Muscle of arm (tissue), 12 donors: ENCODE results near the gene CTNNBL1. TPM values are rescaled to one million over a fixed set of nuclear protein-coding genes. Genes with fewer than 3 reads are reported as not detected.

Experiments used
- DNase-seq: peaks from one replicate; pipeline ENCODE4 v3.0.0-alpha.2; 2013
- polyA plus RNA-seq, 12 donors: library from polyadenylated mRNA; unstranded; fragments of 120-200 nt; gene quantifications; one replicate each; pipeline ENCODE4 v1.2.1, GENCODE V29; 2013; ENCODE audit not compliant: insufficient read length in 12 of 12

Gene CTNNBL1
- polyA plus RNA-seq, 12 donors, result 14.9 to 39.1 (median 28.9) TPM; not detected in 1

DNA sequence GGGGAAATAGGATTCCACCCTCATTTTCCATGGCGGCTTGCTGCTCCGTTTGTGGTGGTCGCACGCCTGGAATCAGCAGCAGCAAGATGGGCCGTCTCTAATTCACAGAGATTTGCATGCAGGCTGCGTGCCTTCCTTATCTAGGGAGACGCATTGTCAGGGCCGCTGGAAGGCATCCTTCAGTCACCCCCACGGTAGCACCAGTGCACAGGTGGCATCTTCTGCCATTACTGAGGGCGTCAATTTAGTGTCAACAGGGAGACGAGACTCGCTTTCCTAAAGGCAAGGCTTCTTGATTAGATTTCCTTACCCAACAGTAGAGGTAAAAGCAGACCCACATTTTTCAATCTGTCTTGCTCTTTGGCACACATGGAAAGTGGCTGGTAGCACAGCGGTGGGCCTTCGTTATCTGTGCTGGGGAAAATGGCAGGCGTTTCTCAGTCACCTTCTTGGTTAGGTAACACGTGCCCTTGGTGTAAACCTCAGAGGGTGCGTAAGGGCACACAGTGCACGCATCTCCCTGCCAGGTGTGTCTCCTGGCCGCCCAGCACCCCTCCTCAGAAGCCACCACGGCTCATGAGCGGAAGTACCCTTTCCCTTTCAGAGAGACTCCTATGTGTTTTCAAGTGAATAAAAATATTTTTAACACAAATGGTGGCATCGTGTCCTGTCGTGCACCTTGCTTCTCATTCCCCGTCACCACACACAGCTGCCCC lies 181.8 kb downstream of the CTNNBL1 start:
- no peak for DNase-seq

DNA sequence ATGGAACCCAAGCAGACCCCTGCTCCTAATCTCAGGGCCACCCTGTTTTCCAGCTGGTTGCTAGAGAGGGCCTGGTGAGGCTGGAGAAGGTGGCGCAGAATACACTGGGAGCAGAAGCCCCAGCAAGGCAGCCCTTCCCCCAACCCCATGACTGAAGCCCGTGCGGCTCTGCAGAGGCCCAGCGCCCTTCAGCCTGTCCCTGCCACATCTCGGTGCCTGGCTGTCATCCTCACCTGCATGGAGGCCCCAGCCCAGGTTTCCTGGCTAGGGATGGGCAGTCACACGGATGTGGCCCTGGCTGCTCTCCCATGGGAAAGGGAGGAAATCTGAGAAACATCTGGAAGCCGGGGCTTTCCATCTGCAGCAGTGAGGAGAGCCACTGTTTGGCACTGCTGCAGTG lies 183.0 kb downstream of the CTNNBL1 start:
- no peak for DNase-seq

DNA sequence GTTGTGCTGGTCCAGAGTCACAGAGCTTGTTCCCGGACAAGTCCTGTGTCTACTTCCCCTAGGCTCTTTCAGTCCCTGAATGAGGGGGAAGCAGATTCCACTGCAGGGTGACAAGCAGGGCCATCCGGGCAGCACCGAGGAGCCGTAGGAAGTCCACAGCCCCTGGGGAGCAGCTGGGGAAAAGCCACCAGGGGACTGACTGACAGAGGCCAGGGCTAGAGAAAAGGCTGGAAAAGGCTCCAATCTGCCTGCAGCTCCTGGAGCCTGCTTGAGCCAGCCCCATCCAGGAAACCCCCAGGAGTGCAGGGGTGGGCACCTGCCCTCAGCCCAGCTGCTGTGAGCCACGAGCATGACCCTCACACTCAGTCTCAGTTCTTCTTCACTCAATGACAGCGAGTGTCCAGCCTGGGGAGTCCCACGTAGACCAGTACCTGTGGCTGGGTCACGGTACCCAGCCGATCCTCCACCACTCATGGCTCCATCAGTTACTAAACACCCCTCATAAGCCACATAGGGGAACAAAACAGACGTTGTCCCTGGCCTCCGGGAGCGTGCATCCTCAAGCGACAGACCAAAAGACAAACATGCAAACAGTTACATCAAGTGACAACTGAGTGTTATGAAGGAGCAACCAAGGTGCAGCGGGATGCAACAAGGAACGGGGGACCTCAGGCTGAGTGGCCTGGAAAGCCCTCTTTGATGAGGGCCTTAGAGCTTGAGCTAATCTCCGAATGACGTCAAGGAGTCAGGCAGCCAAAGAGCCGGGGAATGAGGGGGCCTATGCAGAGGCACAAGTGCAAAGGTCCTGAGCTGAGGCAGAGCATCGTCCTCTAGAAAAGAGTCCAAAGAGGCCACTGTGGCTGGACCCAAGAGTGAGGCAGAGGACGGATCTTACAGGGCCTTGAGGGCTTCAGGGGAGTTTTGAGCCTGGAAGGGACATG lies 184.3 kb downstream of the CTNNBL1 start:
- DNase-seq, result no peak

DNA sequence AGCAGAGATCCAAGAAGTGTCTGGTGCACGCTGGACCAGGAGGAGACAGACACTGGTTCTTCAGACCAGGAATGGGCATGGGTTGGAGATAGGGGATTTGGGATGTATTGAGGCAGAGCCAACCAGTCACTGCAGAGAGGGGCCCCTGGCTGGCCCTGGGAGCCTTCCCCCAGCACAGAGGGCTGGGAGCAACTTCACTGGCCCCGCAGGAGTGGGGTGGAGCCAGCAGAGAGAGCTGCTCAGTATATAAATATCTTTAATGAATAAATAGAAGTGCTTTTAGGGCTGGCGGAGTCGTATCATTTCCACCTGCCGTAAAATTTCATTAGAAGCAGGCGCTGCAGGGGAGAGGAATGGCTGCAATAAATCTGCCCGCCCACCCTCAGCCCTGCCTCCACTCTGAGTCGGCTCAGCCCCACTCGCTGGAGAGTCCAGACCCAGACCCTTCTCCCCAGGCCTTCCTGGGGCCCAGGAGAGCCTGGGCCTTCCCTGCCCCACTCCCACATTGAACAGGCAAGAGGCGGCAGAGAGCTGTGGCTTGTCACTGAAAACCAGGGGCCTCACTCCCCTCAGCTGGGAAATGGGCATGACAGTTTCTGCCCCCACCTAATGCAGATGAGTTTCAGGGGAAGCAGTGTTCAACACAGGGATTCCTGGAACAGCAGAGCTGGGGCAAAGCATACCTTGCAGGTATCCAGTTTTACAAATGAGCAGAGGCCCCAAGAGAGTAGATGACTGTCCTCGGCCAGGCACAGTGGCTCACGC lies 185.2 kb downstream of the CTNNBL1 start:
- no peak for DNase-seq

DNA sequence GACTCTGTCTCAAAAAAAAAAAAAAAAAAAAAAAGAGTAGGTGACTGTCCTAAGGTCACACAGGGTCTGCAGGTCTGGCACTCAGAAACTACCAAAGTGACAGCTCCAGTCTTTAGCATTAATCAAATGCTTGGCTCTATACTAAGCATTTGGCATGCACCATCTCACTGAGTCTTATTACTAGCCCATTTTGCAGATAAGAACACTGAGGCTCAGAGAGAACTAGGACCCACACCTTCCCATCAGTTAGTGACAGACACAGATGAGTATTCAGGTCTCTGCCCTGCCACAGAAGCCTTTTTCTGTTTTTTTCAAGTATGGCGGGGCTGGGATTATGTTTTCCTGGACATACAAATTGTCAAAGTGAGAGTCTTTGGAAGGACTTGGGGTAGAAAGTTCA lies 186.0 kb downstream of the CTNNBL1 start:
- no peak for DNase-seq

DNA sequence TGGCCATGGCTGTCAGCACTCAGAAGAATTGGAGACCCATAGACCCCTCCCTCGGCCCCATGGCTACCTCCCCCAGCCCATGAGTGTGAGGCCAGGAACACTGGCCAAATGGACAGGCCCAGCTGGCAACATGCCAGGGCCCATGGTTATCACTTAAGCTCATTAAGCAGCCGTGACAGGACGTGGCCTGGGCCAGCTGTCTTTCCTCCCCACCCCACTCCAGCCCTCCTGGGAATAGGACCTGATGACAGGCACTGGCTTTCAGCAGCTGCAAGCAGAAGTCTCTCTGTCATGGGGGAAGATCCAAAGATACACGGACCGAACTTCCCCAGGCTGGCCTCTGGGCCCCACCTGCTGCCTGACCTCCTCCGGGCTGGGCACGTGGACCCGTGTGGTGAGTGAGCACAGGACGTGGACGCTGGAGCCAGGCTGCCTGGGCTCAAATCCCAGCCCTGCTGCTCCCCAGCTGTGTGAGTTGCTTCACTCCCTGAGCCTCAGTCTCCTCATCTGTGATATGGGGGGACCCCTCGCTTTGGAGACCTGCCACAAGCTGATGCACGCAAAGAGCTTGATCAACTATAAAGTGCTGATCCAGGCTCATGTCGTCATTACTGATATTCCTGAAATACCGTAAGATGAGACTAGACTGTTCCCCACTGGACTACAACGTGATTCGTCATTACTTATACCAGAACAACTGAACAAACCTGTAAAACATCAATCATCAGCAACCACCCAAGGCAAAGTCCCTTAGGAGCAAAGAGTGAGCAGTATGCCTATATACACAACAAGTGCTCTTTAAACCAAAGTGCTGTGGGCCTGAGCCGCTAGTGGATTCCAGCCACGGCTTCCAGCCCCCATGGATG lies 187.1 kb downstream of the CTNNBL1 start:
- DNase-seq, result peak; percentile 51

DNA sequence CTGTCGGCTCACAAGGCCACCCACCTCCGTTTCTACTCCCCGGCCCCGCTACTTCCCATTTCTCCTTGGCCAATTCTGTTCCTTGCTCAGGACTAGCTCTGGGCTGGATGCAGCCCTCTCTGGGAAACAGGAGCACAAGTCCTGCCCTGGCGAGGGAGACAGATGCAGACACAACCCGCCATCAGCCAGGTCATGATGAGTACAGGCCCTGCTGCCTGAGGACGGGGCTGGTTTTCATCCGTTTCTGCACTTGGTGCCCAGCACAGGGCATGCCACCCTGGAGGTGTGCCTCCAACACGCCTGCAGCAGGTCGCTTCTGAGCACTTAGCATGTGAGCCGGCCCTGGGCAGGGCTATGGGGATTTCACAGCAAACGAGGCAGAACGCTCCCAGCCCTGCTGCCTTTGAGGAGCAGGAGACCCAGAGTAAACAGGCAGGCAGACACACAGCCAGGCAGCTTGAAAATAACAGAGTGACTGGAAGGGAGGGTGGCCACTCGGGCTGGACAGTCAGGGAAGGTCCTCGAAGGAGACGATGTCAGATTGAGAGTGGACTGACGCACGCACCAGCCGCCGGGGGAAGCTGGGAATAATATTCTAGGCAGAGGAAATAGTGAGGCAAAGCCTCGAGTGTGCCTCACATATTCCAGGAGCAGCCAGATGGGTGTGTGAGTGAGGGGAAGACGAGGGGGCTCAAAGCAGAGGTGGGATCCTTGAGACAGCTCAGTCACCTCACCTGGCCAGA lies 187.9 kb downstream of the CTNNBL1 start:
- no peak for DNase-seq

DNA sequence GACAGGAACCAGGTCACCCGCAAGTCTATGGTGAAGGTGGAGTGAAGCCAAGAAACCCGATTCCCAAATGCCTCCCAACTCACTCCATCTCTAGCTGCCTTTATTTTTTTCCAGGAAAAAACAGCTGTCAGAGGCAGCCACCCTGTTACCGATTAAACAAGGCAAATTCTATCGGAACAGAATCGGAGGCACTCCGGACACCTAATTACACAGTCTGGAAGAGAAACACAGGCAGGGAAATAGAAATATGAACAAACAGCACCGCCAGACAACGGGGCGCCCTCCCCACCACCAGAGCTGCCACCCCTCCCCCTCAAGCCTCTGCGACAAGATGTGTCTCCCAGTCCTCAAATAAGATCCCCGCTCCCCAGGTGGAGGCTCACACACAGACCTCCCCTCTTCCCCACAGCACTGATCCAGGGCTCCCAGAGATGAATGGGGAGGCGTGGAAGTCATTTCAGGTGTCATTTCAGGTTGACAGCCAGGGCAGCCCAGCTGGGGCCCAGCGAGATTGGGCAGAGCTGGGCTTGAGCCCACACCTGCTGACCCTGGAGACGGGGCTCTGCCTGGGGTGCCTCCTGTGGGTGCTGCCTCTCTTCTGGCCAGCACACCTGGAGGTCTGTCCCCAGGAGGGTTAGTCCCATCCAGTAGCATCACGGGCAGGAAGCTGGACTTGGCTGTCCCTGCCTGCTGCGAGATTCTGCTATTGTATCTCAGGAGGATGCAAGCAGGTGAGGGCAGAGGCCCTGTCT lies 189.3 kb downstream of the CTNNBL1 start:
- DNase-seq, result no peak

DNA sequence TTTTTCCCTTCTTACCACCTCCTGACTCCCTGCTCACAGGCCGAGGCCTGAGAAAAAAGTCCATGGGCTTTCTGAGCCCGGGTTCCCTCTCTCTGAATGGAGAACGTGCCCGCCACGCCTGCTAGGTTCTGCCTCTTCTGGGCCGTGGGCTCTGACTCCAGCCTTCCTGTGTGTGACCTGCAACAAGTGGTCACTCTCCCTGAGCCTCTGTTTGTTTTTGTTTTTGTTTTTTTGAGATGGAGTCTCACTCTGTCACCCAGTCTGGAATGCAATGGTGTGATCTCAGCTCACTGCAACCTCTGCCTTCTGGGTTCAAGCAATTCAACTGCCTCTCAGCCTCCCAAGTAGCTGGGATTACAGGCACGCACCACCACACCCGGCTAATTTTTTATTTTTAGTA lies 191.2 kb downstream of the CTNNBL1 start:
- no peak for DNase-seq

DNA sequence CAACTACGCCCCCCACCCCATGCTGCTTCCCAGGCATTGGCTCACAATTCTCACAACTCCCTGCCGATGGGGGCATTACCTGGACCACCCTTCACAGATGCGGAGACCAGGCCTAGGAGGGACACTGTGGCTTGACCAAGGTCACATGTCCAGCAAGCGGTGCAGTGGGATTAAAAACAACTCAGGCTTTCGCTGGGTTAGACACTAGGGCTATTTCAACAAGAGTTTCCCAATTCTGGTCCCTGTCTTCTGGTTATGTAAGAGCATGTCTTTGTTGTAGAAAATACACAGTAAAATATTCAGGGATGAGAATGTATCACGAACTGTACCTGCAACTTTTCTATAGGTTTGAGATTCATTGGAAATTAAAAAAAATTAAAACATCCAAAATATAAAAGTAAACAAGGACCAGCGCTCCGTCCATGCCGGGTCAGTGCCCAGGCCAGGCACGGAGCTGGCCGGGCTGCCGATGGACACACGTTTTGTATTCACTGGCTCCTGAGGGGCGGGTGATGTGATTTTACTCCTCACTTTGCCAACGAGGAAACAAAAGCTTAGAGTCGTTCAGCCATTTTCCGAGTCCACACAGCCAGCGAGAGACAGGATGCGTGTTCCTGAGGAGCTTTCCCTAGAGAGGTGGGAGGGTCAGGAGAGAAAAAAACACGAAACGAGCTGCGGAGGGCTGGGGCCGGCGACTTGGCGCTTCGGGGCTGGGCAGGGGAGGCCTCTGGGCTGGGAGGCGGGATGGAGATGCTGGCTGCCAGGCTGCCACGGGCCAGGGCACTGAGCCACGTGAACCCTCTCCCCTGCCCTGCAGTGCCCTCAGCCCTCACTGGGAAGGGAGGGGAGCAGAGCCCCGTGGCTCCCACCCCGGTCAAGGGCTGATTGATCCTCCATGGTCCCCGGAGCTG lies 192.0 kb downstream of the CTNNBL1 start:
- no peak for DNase-seq

DNA sequence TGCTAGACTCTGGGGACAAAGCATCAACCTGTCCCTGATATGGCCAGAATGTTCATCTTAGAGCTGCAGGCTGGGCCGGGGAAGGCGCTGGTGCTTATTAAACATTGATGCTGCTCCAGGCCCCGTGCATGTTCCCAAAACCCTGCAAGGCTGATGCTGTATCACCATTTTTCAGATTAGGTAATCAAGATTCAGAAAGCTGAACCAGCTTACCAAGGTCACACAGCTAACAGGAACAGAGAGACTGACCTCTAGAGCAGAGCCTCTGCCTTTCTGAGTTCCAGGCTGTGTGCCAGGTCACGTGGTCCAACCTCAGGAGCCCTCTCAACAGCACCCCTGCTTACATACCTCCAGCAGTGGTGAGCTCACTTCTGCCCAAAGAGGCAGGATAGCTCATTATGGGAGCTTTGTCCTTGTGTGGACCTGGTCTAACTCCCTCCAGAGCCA lies 193.0 kb downstream of the CTNNBL1 start:
- DNase-seq, result no peak

DNA sequence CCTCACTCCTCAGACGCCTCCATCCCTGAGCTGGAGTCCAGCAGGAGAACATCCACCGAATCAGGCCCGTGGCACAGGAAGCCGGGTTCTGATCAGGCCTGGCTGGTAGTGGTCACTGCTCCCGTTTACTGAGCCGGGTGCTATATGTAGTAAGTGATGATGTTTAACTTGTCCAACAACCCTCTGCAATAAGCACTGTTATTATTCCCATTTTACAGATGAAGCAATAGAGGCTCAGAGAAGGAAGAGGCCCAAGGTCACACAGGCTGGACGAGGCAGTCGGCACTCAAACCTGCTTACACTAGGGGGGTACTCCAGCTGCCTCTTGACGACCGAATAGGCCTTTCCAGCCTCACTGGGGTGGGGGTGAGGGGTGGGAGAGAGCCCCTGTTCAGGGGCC lies 194.8 kb downstream of the CTNNBL1 start:
- no peak for DNase-seq

DNA sequence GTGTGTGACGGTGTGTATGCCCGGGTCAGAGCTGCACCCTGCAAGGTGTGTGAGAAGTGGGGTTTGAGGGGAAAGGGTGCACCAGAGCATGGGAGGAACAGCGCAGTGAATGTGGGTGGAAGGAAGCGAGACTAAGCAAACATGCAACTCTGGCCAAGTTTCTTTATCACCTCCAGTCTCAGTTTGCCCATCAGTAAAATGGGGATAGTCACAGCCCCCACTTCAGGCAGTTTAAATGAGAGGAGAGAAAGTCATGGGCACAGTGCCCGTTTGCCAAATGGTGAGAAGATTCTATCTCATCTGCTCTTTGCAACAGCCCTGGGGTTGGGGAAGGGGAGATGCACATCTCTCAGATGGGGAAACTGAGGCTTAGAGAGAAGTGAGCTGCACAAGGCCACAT lies 196.3 kb downstream of the CTNNBL1 start:
- DNase-seq, result no peak

DNA sequence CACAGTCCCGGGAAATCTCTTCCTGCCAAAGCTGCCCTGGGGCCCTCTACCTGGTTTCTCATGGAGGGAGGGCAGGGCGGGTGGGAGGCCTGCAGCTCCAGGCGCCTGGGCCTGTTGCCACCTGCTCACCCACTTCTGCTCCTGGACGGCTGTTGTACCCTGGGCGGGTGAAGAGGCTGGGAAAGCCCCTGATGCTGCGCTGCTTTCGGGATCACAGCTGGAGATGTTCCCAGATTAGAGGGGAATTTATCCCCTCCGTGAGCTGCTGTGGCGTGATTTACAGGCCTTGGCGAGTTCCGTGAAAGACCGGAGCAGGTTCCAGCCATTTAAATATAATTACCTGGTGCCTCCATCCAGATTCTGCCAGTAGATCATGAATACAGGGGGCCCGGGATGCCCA lies 196.8 kb downstream of the CTNNBL1 start:
- DNase-seq, result no peak

DNA sequence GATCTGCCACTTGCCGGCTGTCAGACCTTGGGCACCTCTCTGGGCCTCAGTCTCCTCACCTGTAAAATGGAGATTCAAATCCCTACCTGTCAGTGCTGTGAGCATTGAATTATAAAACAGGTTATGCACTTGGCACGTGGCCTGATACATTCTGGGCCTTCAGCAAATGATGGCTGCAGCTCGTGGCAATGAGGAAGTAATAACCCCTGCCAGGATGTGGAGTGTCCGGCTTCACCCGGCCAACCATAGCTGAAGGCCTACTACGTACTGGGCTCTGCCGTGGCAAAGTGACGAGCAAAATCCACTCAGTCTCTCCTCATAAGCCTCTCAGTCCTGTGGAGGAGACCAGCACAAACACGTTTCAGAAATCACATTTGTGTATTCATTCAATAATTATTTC lies 198.2 kb downstream of the CTNNBL1 start:
- no peak for DNase-seq

DNA sequence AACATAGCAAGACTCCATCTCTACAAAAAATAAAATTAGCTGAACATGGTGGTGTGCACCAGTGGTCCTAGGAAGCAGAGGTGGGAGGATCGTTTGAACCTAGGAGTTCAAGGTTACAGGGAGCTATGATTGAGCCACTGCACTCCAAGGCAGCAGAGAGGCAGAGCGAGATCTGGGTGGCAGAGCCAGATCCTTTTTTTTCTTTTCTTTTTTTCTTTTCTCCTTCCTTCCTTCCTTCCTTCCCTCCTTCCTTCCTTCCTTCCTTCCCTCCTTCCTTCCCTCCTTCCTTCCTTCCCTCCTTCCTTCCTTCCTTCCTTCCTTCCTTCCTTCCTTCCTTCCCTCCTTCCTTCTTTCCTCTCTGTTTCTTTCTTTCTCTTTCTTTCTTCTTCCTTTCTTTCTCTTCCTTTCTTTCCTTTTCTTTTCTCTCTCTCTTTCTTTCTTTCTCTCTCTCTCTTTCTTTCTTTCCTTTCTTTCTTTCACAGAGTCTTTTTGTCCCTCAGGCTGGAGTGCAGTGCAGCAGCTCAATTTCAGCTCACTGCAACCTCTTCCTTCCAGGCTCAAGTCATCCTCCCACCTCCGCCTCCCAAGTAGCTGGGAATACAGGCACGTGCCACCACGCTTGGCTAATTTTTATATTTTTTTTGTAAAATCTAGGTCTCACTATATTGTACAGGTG lies 199.9 kb downstream of the CTNNBL1 start:
- DNase-seq, result no peak

DNA sequence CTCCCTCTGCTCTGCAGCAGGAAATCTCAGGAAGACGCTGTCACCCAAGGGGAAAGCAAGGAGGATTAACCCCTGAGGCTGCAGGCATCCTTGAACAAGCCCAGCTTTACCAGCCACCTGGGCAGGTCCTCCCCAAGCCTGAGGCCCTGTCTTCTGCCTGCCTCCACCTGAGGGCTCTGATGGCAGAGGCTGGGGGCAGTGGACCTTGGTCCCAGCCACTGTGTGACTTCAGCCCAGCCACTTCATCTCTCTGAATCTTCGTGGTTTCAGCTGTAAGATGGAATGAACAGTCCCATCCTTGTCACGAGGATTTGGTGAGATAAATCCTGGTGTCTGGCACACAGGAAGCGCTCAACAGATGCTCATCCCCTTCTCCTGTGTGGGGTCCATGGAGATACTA lies 200.6 kb downstream of the CTNNBL1 start:
- no peak for DNase-seq

DNA sequence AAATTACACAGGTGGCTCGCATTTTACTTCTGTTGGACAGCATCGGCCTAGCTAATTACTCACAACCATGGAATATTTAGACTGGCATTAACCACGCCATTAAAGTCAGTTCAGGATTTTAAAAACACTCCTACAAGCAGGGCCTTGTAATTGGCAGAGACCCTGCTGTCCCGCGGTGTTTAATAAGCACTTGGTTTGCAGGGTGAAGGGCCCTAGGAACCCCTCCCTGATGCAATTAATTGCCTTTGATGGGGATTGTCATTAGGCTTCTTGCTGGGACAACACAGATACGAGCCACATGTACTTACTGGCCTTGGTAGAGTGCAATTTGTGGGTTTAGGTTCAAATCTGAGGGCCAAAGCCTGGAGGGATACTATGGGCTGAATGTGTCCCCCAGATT lies 201.3 kb downstream of the CTNNBL1 start:
- no peak for DNase-seq
